H1 (cell line): ENCODE data around the gene PLXDC2. TPM values are rescaled to one million over a fixed set of nuclear protein-coding genes. Genes with fewer than 3 reads are reported as not detected.

ENCODE experiments used
- CTCF ChIA-PET: fragments of 300-600 bp; sonication (Branson Sonifier 250); formaldehyde crosslinking; loops from one replicate; lab custom pipeline; 2021; ENCODE audit not compliant: partially characterized antibody; lab: Charles Lee
- POLR2A ChIA-PET: fragments of 300-600 bp; sonication (Branson Sonifier 250); formaldehyde crosslinking; loops from one replicate; lab custom pipeline; 2021; ENCODE audit warnings: inconsistent platforms; ENCODE audit not compliant: partially characterized antibody; lab: Charles Lee
- DNase-seq, 2 experiments: peaks; one replicate each; pipeline versions ENCODE4 v3.0.0 to v3.0.0-alpha.2; 2010 to 2022; ENCODE audit warnings: low spot score in 2 of 2, low read depth in 1 of 2, mixed read lengths in 1 of 2
- FAIRE-seq: peaks from 2 replicates; lab custom pipeline; 2011; peaks lifted over from hg19 to GRCh38; lab: Jason Lieb, UNC
- H2AFZ ChIP-seq: 2 replicates; pipeline ENCODE4 v1.8.1; 2012; ENCODE audit warnings: low read length, inconsistent platforms
- H2AK5ac ChIP-seq: 2 replicates; pipeline ENCODE4 v1.6.1; 2013; ENCODE audit warnings: low read depth, low read length
- H2BK120ac ChIP-seq: replicated peaks from 2 replicates; pipeline ENCODE3; 2013; ENCODE audit warnings: low read depth, low read length, inconsistent platforms
- H2BK12ac ChIP-seq: 2 replicates; pipeline ENCODE4 v1.6.1; 2013; ENCODE audit warnings: low read depth, low read length
- H2BK15ac ChIP-seq: 2 replicates; pipeline ENCODE4 v1.6.1; 2013; ENCODE audit warnings: low read length
- H2BK20ac ChIP-seq: 2 replicates; pipeline ENCODE4 v1.6.1; 2013; ENCODE audit warnings: low read length
- H2BK5ac ChIP-seq: 2 replicates; pipeline ENCODE4 v1.6.1; 2013; ENCODE audit warnings: low read depth, low read length
- H3K14ac ChIP-seq: 2 replicates; pipeline ENCODE4 v1.6.1; 2013; ENCODE audit warnings: inconsistent platforms; ENCODE audit not compliant: insufficient read length
- H3K18ac ChIP-seq: 2 replicates; pipeline ENCODE4 v1.6.1; 2013; ENCODE audit warnings: low read length; ENCODE audit errors: extremely low read depth
- H3K23ac ChIP-seq: 2 replicates; pipeline ENCODE4 v1.6.1; 2013; ENCODE audit warnings: inconsistent platforms; ENCODE audit not compliant: insufficient read length
- H3K23me2 ChIP-seq: 2 replicates; pipeline ENCODE4 v1.6.1; 2013; ENCODE audit warnings: low read depth, low read length
- H3K27ac ChIP-seq: 2 replicates; pipeline ENCODE4 v1.6.1; 2011; ENCODE audit warnings: low read depth, low read length, inconsistent platforms
- H3K27me3 ChIP-seq, 4 experiments: replicated peaks in 1 of 4; 1 replicate in 1 of 4; 2 replicates in 3 of 4; pipeline versions ENCODE4 v1.6.1 to v1.8.1; 2011 to 2013; ENCODE audit warnings: low read length in 3 of 4, mild to moderate bottlenecking in 3 of 4, inconsistent platforms in 2 of 4, mixed read lengths in 2 of 4, moderate library complexity in 1 of 4; ENCODE audit not compliant: control insufficient read depth in 3 of 4, insufficient read depth in 3 of 4; ENCODE audit errors: extremely low read depth in 1 of 4
- H3K36me3 ChIP-seq, 4 experiments: 2 replicates each; pipeline versions ENCODE4 v1.6.1 to v1.8.1; 2011 to 2013; ENCODE audit warnings: mild to moderate bottlenecking in 4 of 4, low read length in 3 of 4, moderate library complexity in 2 of 4, control low read depth in 1 of 4, inconsistent platforms in 1 of 4; ENCODE audit not compliant: insufficient read depth in 4 of 4, control insufficient read depth in 2 of 4
- H3K4ac ChIP-seq: replicated peaks from 2 replicates; pipeline ENCODE3; 2013; ENCODE audit warnings: low read length, low read depth, mixed read lengths, inconsistent platforms; ENCODE audit not compliant: insufficient read length
- H3K4me1 ChIP-seq, 4 experiments: replicated peaks in 1 of 4; 1 replicate in 1 of 4; 2 replicates in 3 of 4; pipeline versions ENCODE4 v1.6.1 to v1.8.1; 2011 to 2013; ENCODE audit warnings: low read length in 3 of 4, inconsistent platforms in 2 of 4, mixed read lengths in 1 of 4; ENCODE audit not compliant: insufficient read depth in 4 of 4, control insufficient read depth in 3 of 4
- H3K4me2 ChIP-seq, 2 experiments: 2 replicates each; pipeline versions ENCODE4 v1.6.1 to v1.8.1; 2011 to 2013; ENCODE audit warnings: low read depth in 2 of 2, low read length in 2 of 2, control low read depth in 1 of 2, inconsistent platforms in 1 of 2, mild to moderate bottlenecking in 1 of 2; ENCODE audit not compliant: insufficient read depth in 1 of 2
- H3K4me3 ChIP-seq, 4 experiments: fragments of 200-600, 300-600 bp in 1 of 4; sonication (generic), shearing (Covaris generic), sonication (Bioruptor Twin) in 1 of 4; 2 replicates each; pipeline versions ENCODE4 v1.5.1 to v1.8.1; 2011 to 2016; ENCODE audit warnings: low read length in 4 of 4, low read depth in 3 of 4, control low read depth in 2 of 4, inconsistent platforms in 2 of 4, mild to moderate bottlenecking in 2 of 4, mixed read lengths in 1 of 4, moderate library complexity in 1 of 4; ENCODE audit not compliant: insufficient read depth in 2 of 4; ENCODE audit errors: extremely low read depth in 1 of 4
- H3K56ac ChIP-seq: replicated peaks from 2 replicates; pipeline ENCODE3; 2013; ENCODE audit warnings: low read depth, mild to moderate bottlenecking, mixed read lengths, low read length, inconsistent platforms; ENCODE audit not compliant: insufficient read length
- H3K79me1 ChIP-seq: 2 replicates; pipeline ENCODE4 v1.6.1; 2013; ENCODE audit warnings: low read depth, low read length, control low read depth
- H3K79me2 ChIP-seq, 2 experiments: 2 replicates each; pipeline versions ENCODE4 v1.6.1 to v1.8.1; 2012 to 2013; ENCODE audit warnings: low read length in 2 of 2, mild to moderate bottlenecking in 2 of 2, inconsistent platforms in 1 of 2; ENCODE audit not compliant: insufficient read depth in 2 of 2, control insufficient read depth in 1 of 2
- H3K9ac ChIP-seq, 4 experiments: replicated peaks in 1 of 4; 1 replicate in 1 of 4; 2 replicates in 3 of 4; pipeline versions ENCODE4 v1.6.1 to v1.8.1; 2011 to 2013; ENCODE audit warnings: low read depth in 3 of 4, low read length in 3 of 4, control low read depth in 2 of 4, mild to moderate bottlenecking in 2 of 4, moderate library complexity in 2 of 4, inconsistent platforms in 1 of 4; ENCODE audit errors: extremely low read depth in 1 of 4
- H3K9me3 ChIP-seq, 2 experiments: 2 replicates each; pipeline versions ENCODE4 v1.6.1 to v1.8.1; 2012 to 2013; ENCODE audit warnings: mild to moderate bottlenecking in 2 of 2, moderate library complexity in 2 of 2, control low read depth in 1 of 2, inconsistent platforms in 1 of 2, low read depth in 1 of 2, low read length in 1 of 2, mixed read lengths in 1 of 2; ENCODE audit not compliant: insufficient read depth in 2 of 2
- H4K20me1 ChIP-seq, 2 experiments: replicated peaks in 1 of 2; 2 replicates each; pipeline versions ENCODE3 to v1.8.1; 2011 to 2013; ENCODE audit warnings: inconsistent platforms in 2 of 2, low read length in 2 of 2, mild to moderate bottlenecking in 1 of 2; ENCODE audit not compliant: insufficient read depth in 2 of 2, control insufficient read depth in 1 of 2
- H4K5ac ChIP-seq: 2 replicates; pipeline ENCODE4 v1.6.1; 2013; ENCODE audit warnings: low read length, low read depth, mixed read lengths, inconsistent platforms; ENCODE audit not compliant: insufficient read length
- H4K8ac ChIP-seq: 2 replicates; pipeline ENCODE4 v1.8.0; 2013; ENCODE audit warnings: mild to moderate bottlenecking, moderate library complexity, low read length, inconsistent platforms; ENCODE audit not compliant: insufficient read depth; ENCODE audit errors: extremely low read depth
- H4K91ac ChIP-seq: replicated peaks from 2 replicates; pipeline ENCODE3; 2013; ENCODE audit warnings: low read length, mixed read lengths, inconsistent platforms; ENCODE audit not compliant: insufficient read length
- SRF ChIP-seq: IDR thresholded peaks from 2 replicates; pipeline ENCODE4 v1.6.1; 2011; ENCODE audit warnings: mild to moderate bottlenecking, low read depth, low read length, moderate library complexity
- WGBS, 2 experiments: shearing (Covaris generic) in 1 of 2; methylation state at CpG; one replicate each; pipeline versions ENCODE4 v1.1.6 to v1.1.7; 2013 to 2015; ENCODE audit warnings: low lambda C conversion rate in 2 of 2, mixed read lengths in 2 of 2, inconsistent platforms in 1 of 2, low coverage in 1 of 2, missing lambda C conversion rate in 1 of 2; ENCODE audit not compliant: insufficient replicate concordance in 2 of 2, insufficient coverage in 1 of 2, insufficient read length in 1 of 2; ENCODE audit errors: extremely low coverage in 1 of 2, missing lambda C conversion rate in 1 of 2; 5-methylcytosine and 5-hydroxymethylcytosine counted together
- polyA plus RNA-seq, 7 experiments: library from polyadenylated mRNA; depleted of rRNA in 3 of 7; stranded (reverse) in 5 of 7; unstranded in 2 of 7; fragments of >200 nt in 5 of 7; fragments of 200-250 nt in 2 of 7; gene quantifications; 1 replicate in 5 of 7; 2 replicates in 1 of 7; 4 replicates in 1 of 7; pipeline versions ENCODE4 v1.2.1 to v1.2.3, GENCODE V29; 2011 to 2013; ENCODE audit warnings: missing spikeins in 2 of 7, mixed read lengths in 2 of 7
- total RNA-seq: library from RNA; stranded (reverse); fragmentation: NEBNext Ultra II Directional; extraction: Animal tissue kit (Norgen Biotek cat#: 25700); gene quantifications from 2 replicates; pipeline ENCODE4 v1.2.1, GENCODE V29; 2021

The PLXDC2 gene
- total and polyA plus RNA-seq, 2 of the 8 experiments (the other 6 are each of a cell fraction or from before 2014, with no cell fraction given): 23.0 to 40.5 TPM

DNA sequence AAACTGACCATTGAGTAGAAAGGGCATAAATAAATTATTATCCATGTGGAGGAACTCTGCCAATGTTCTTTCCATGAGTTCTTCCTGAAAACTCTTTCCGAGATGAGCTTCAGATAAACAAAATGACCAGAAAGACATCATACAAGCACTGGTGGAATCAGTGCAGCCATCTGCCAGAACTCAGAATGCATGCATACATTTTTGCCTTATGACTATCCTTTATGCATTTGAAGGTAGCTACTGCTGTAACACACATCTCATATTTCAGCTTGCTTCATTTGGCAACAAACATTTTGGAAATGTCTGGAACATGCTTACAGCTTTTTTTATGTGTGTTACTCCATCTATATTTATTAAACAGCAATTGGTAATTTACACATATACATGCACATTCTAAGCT is 448.9 kb downstream of the PLXDC2 start:
- 100% methylated on average over 1 of the region's 1 CpG; no CpG with 5 or more reads in 1 of the 2 experiments for WGBS, 2 experiments
- Histone ChIP-seq H2BK5ac (no peak overlapping the region), H4K20me1 (no peaks in the 10 kb centered on the region), H3K27me3 (no peaks in the 10 kb centered on the region), H3K56ac (no peak overlapping the region), H3K4me1 (no peaks in the 10 kb centered on the region), H3K4me2 (no peak overlapping the region), H3K79me2 (no peaks in the 10 kb centered on the region), H3K4me3 (no peak overlapping the region), H2BK20ac (no peak overlapping the region), H3K9ac (no peak overlapping the region), H2AK5ac (no peak overlapping the region), H2BK15ac (no peak overlapping the region), H4K91ac (no peak overlapping the region), H2BK120ac (no peak overlapping the region), H3K23me2 (no peaks in the 10 kb centered on the region), H3K27ac (no peak overlapping the region), H4K8ac (no peak overlapping the region), H2BK12ac (no peak overlapping the region), H3K4ac (no peak overlapping the region), H3K79me1 (no peaks in the 10 kb centered on the region), H3K18ac (no peak overlapping the region), H3K23ac (no peak overlapping the region), H3K9me3 (peaks cover 3% of the 10 kb centered on the region in 2 experiments; a peak in 1 of 4 replicates), H3K14ac (no peak overlapping the region), H4K5ac (no peak overlapping the region), H3K36me3 (peaks cover 0 to 3% (median 0%) of the 10 kb centered on the region in 4 experiments; a peak in 2 of 8 replicates), H2AFZ (no peak overlapping the region)
- TF ChIP-seq SRF: no peak
- FAIRE-seq (no peak), DNase-seq (no peak)
- CTCF ChIA-PET: no interaction called here
- POLR2A ChIA-PET: interaction anchor here (0.7 to 1.0 kb wide), 2 partner anchors 8 to 10 kb away, joined by 3 read pairs; no protein-coding TSS in a partner anchor
